PC-3 (cell line): ENCODE measurements around the gene RAB22A.

ENCODE experiments used
- EZH2 ChIP-seq: fragments of 300-600 bp; sonication (generic); IDR thresholded peaks from one replicate; pipeline ENCODE4 v1.6.1; 2017; ENCODE audit warnings: antibody characterized with exemption, mild to moderate bottlenecking, low read length; ENCODE audit not compliant: unreplicated experiment
- EZH2phosphoT487 ChIP-seq: fragments of 300-600 bp; sonication (generic); IDR thresholded peaks from 2 replicates; pipeline ENCODE4 v1.6.1; 2018; ENCODE audit warnings: mild to moderate bottlenecking, antibody characterized with exemption, low read length, borderline replicate concordance
- TF ChIP-seq, protein P1 (sequence below): fragments of 300-600 bp; sonication (generic); conservative IDR thresholded peaks from 2 replicates; pipeline ENCODE4 v1.5.1; 2017; ENCODE audit warnings: antibody characterized with exemption, low read depth, mild to moderate bottlenecking, low read length

DNA sequence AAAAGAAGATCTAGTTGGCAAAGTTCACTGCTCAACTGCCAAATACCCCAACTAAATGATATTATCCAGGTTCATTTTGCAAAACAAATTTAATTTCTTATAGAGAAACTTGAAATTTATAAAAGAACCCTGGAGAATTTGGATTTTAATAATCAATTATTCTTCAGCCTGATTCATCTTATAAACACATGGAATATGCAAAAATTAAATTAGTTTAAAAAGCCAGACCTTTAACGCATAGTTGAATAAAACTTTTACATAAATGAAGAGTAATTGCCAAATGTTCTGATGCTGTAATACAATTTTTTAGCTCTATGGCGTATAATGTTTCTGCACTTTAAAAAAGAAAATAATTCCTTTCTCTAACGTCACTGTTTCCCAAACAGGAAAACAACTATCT is 47.9 kb upstream of the RAB22A start:
- TF ChIP-seq, protein P1, sequence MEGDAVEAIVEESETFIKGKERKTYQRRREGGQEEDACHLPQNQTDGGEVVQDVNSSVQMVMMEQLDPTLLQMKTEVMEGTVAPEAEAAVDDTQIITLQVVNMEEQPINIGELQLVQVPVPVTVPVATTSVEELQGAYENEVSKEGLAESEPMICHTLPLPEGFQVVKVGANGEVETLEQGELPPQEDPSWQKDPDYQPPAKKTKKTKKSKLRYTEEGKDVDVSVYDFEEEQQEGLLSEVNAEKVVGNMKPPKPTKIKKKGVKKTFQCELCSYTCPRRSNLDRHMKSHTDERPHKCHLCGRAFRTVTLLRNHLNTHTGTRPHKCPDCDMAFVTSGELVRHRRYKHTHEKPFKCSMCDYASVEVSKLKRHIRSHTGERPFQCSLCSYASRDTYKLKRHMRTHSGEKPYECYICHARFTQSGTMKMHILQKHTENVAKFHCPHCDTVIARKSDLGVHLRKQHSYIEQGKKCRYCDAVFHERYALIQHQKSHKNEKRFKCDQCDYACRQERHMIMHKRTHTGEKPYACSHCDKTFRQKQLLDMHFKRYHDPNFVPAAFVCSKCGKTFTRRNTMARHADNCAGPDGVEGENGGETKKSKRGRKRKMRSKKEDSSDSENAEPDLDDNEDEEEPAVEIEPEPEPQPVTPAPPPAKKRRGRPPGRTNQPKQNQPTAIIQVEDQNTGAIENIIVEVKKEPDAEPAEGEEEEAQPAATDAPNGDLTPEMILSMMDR: no peak
- no peak for TF ChIP-seq EZH2
- no peak for TF ChIP-seq EZH2phosphoT487
